ENCODE data around the gene MRPS10.
"Not testable (repeated sequence)": the region's sequence is repeated elsewhere in the genome, so short reads cannot be mapped to it uniquely, and the experiment has no call there.

MRPS10 gene

GRCh38 chr6:42203183-42203582, 14.5 kb downstream of the MRPS10 start:
- Histone ChIP-seq H3K79me2 (ENCODE audit: low read length) (no peaks in the 10 kb centered on the region), H3K36me3 (replicated peaks; ENCODE audit: low read depth, low read length) (peaks cover 52% of the 10 kb centered on the region), H3K4me1 (ENCODE audit: low read length) (peaks cover 10% of the 10 kb centered on the region; the same call in 1 of the 2 replicates), H3K9me3 (ENCODE audit: insufficient read depth, low read length) (no peaks in the 10 kb centered on the region), H2AFZ (ENCODE audit: low read depth, low read length) (no peak overlapping the region), H3K27ac (ENCODE audit: low read length) (no peak overlapping the region), H3K4me3 (ENCODE audit: low read length) (no peak overlapping the region), H3K9ac (ENCODE audit: low read length) (no peak overlapping the region), H3K27me3 (ENCODE audit: low read depth, low read length) (no peaks in the 10 kb centered on the region), H4K20me1 (ENCODE audit: insufficient read depth, low read length) (no peaks in the 10 kb centered on the region), H3K4me2 (ENCODE audit: low read length) (no peak overlapping the region)
- TF ChIP-seq CTCF (IDR thresholded peaks at IDR 0.05; ENCODE audit: low read depth, low read length) (no peak), EZH2phosphoT487 (IDR thresholded peaks at IDR 0.05; ENCODE audit: low read depth) (no peak)

GRCh38 chr6:42202131-42202915, 15.3 kb downstream of the MRPS10 start:
- peaks cover 10% of the 10 kb centered on the region; the same call in 1 of the 2 replicates for H3K4me1 ChIP-seq (ENCODE audit: low read length)
- not testable (repeated sequence) for H3K4me3 ChIP-seq (ENCODE audit: low read length); H4K20me1 ChIP-seq (ENCODE audit: insufficient read depth, low read length); H3K27me3 ChIP-seq (ENCODE audit: low read depth, low read length); H3K9me3 ChIP-seq (ENCODE audit: insufficient read depth, low read length); H3K27ac ChIP-seq (ENCODE audit: low read length); H2AFZ ChIP-seq (ENCODE audit: low read depth, low read length); H3K79me2 ChIP-seq (ENCODE audit: low read length); H3K9ac ChIP-seq (ENCODE audit: low read length); H3K4me2 ChIP-seq (ENCODE audit: low read length)
- H3K36me3 ChIP-seq (replicated peaks; ENCODE audit: low read depth, low read length) = peaks cover 51% of the 10 kb centered on the region

- H3K4me1 ChIP-seq (ENCODE audit: low read length) = peaks cover 15% of the 10 kb centered on the region
- no peak overlapping the region for H3K27ac ChIP-seq (ENCODE audit: low read length)
- no peak overlapping the region for H3K9ac ChIP-seq (ENCODE audit: low read length)
- no peaks in the 10 kb centered on the region for H4K20me1 ChIP-seq (ENCODE audit: insufficient read depth, low read length)
- H3K79me2 ChIP-seq (ENCODE audit: low read length) = no peaks in the 10 kb centered on the region
- H2AFZ ChIP-seq (ENCODE audit: low read depth, low read length) = no peak overlapping the region
- H3K9me3 ChIP-seq (ENCODE audit: insufficient read depth, low read length) = no peaks in the 10 kb centered on the region
- no peak overlapping the region for H3K4me3 ChIP-seq (ENCODE audit: low read length)
- no peaks in the 10 kb centered on the region for H3K27me3 ChIP-seq (ENCODE audit: low read depth, low read length)
- TF ChIP-seq CTCF (IDR thresholded peaks at IDR 0.05; ENCODE audit: low read depth, low read length) (no peak), EZH2phosphoT487 (IDR thresholded peaks at IDR 0.05; ENCODE audit: low read depth) (no peak)
- H3K36me3 ChIP-seq (replicated peaks; ENCODE audit: low read depth, low read length) = peaks cover 52% of the 10 kb centered on the region
- no peak overlapping the region for H3K4me2 ChIP-seq (ENCODE audit: low read length)
Measured at GRCh38 chr6:42201382-42201781, 16.3 kb downstream of the MRPS10 start.

- Histone ChIP-seq H3K27me3 (ENCODE audit: low read depth, low read length) (no peaks in the 10 kb centered on the region), H3K36me3 (replicated peaks; ENCODE audit: low read depth, low read length) (peaks cover 41% of the 10 kb centered on the region), H2AFZ (ENCODE audit: low read depth, low read length) (no peak overlapping the region), H4K20me1 (ENCODE audit: insufficient read depth, low read length) (no peaks in the 10 kb centered on the region), H3K79me2 (ENCODE audit: low read length) (no peaks in the 10 kb centered on the region), H3K9ac (ENCODE audit: low read length) (no peak overlapping the region), H3K9me3 (ENCODE audit: insufficient read depth, low read length) (no peaks in the 10 kb centered on the region), H3K4me3 (ENCODE audit: low read length) (no peak overlapping the region), H3K27ac (ENCODE audit: low read length) (no peak overlapping the region), H3K4me2 (ENCODE audit: low read length) (no peak overlapping the region), H3K4me1 (ENCODE audit: low read length) (peaks cover 26% of the 10 kb centered on the region)
- TF ChIP-seq EZH2phosphoT487 (IDR thresholded peaks at IDR 0.05; ENCODE audit: low read depth) (no peak), CTCF (IDR thresholded peaks at IDR 0.05; ENCODE audit: low read depth, low read length) (no peak)
Measured at GRCh38 chr6:42200035-42200434, 17.6 kb downstream of the MRPS10 start.
